SJSA1 (cell line): Measurements from ENCODE around the gene RASAL2. TPM values are rescaled to one million over a fixed set of nuclear protein-coding genes. Genes with fewer than 3 reads are reported as not detected.

ENCODE experiments used
- DNase-seq, 2 experiments: peaks; one replicate each; pipeline ENCODE4 v3.0.0-alpha.2; 2015 to 2020; ENCODE audit warnings: low spot score in 2 of 2, low read depth in 1 of 2
- H3K27ac ChIP-seq: fragments of 250-450 bp; sonication (Bioruptor Pico); 2 replicates; pipeline ENCODE4 v1.5.1; 2020; ENCODE audit warnings: mild to moderate bottlenecking, moderate library complexity
- H3K27me3 ChIP-seq: fragments of 250-450 bp; sonication (Bioruptor Pico); replicated peaks from 2 replicates; pipeline ENCODE4 v1.5.1; 2020; ENCODE audit warnings: mild to moderate bottlenecking, moderate library complexity
- H3K36me3 ChIP-seq: fragments of 250-450 bp; sonication (Bioruptor Pico); 2 replicates; pipeline ENCODE4 v1.5.1; 2020; ENCODE audit warnings: mild to moderate bottlenecking
- H3K4me1 ChIP-seq: fragments of 250-450 bp; sonication (Bioruptor Pico); replicated peaks from 2 replicates; pipeline ENCODE4 v1.6.1; 2021; ENCODE audit warnings: mild to moderate bottlenecking
- H3K4me3 ChIP-seq: fragments of 250-450 bp; sonication (Bioruptor Pico); 2 replicates; pipeline ENCODE4 v1.5.1; 2020; ENCODE audit warnings: mild to moderate bottlenecking
- H3K9me3 ChIP-seq: fragments of 250-450 bp; sonication (Bioruptor Pico); replicated peaks from 2 replicates; pipeline ENCODE4 v1.5.1; 2020; ENCODE audit warnings: mild to moderate bottlenecking
- total RNA-seq: library from RNA; depleted of rRNA; stranded (reverse); fragments of >200 nt; shearing (Covaris generic); gene quantifications from 2 replicates; pipeline ENCODE4 v1.2.3, GENCODE V29; 2014

Gene RASAL2
- total RNA-seq, 1 experiment from 2014 or later = 25.4 TPM

GRCh38 chr1:178506177-178506576 lies 412.3 kb downstream of the RASAL2 start:
- Histone ChIP-seq H3K4me3 (no peak overlapping the region), H3K27me3 (no peaks in the 10 kb centered on the region), H3K27ac (no peak overlapping the region), H3K9me3 (no peaks in the 10 kb centered on the region), H3K36me3 (no peaks in the 10 kb centered on the region), H3K4me1 (no peaks in the 10 kb centered on the region)
- DNase-seq = no peak

GRCh38 chr1:178506669-178507068 lies 412.8 kb downstream of the RASAL2 start:
- H3K27me3 ChIP-seq = no peaks in the 10 kb centered on the region
- DNase-seq = no peak
- H3K4me1 ChIP-seq = no peaks in the 10 kb centered on the region
- H3K27ac ChIP-seq = no peak overlapping the region
- no peak overlapping the region for H3K4me3 ChIP-seq
- H3K36me3 ChIP-seq = no peaks in the 10 kb centered on the region
- no peaks in the 10 kb centered on the region for H3K9me3 ChIP-seq

- Histone ChIP-seq H3K36me3 (no peaks in the 10 kb centered on the region), H3K9me3 (no peaks in the 10 kb centered on the region), H3K27me3 (no peaks in the 10 kb centered on the region), H3K4me3 (no peak overlapping the region), H3K27ac (no peak overlapping the region), H3K4me1 (no peaks in the 10 kb centered on the region)
- DNase-seq = no peak
Observed at GRCh38 chr1:178509414-178510007, 415.6 kb downstream of the RASAL2 start.

- Histone ChIP-seq H3K27me3 (no peaks in the 10 kb centered on the region), H3K4me1 (no peaks in the 10 kb centered on the region), H3K4me3 (no peak overlapping the region), H3K36me3 (no peaks in the 10 kb centered on the region), H3K9me3 (no peaks in the 10 kb centered on the region), H3K27ac (no peak overlapping the region)
- DNase-seq = no peak
Observed at GRCh38 chr1:178510155-178510554, 416.3 kb downstream of the RASAL2 start.

- no peak within 1 kb of the TSS for H3K4me3 ChIP-seq
Observed at GRCh38 chr1:178512566-178513277, 418.8 kb downstream of the RASAL2 start, which contains the start of gene TEX35. Gene TEX35, plus strand, starts transcription at chr1:178513109. Its CDS starts 80 bp downstream, at chr1:178513189.

GRCh38 chr1:178513278-178513983 lies 419.5 kb downstream of the RASAL2 start:
- H3K9me3 ChIP-seq = no peaks in the 10 kb centered on the region
- no peak overlapping the region for H3K27ac ChIP-seq
- no peaks in the 10 kb centered on the region for H3K4me1 ChIP-seq
- no peaks in the 10 kb centered on the region for H3K36me3 ChIP-seq
- no peaks in the 10 kb centered on the region for H3K27me3 ChIP-seq
- H3K4me3 ChIP-seq = no peak overlapping the region
- DNase-seq = no peak

More at GRCh38 chr1:178512566-178513277, 418.8 kb downstream of the RASAL2 start, which contains the start of gene TEX35:
- Histone ChIP-seq H3K27me3 (no peaks in the 10 kb centered on the region), H3K9me3 (no peaks in the 10 kb centered on the region), H3K4me1 (no peaks in the 10 kb centered on the region), H3K36me3 (no peaks in the 10 kb centered on the region), H3K27ac (no peak within 1 kb of the TSS)
- DNase-seq = no peak

- no peak overlapping the region for H3K4me3 ChIP-seq
- H3K9me3 ChIP-seq = no peaks in the 10 kb centered on the region
- no peak overlapping the region for H3K27ac ChIP-seq
- DNase-seq = no peak
- H3K4me1 ChIP-seq = no peaks in the 10 kb centered on the region
- H3K27me3 ChIP-seq = no peaks in the 10 kb centered on the region
- no peaks in the 10 kb centered on the region for H3K36me3 ChIP-seq
Observed at GRCh38 chr1:178516110-178516509, 422.2 kb downstream of the RASAL2 start.

GRCh38 chr1:178518894-178519293 lies 425.0 kb downstream of the RASAL2 start:
- H3K4me3 ChIP-seq = no peak overlapping the region
- H3K27me3 ChIP-seq = no peaks in the 10 kb centered on the region
- H3K9me3 ChIP-seq = no peaks in the 10 kb centered on the region
- no peak for DNase-seq
- no peaks in the 10 kb centered on the region for H3K4me1 ChIP-seq
- no peak overlapping the region for H3K27ac ChIP-seq
- no peaks in the 10 kb centered on the region for H3K36me3 ChIP-seq

- H3K27me3 ChIP-seq = no peaks in the 10 kb centered on the region
- DNase-seq = no peak
- H3K36me3 ChIP-seq = no peaks in the 10 kb centered on the region
- no peaks in the 10 kb centered on the region for H3K4me1 ChIP-seq
- H3K4me3 ChIP-seq = no peak overlapping the region
- no peaks in the 10 kb centered on the region for H3K9me3 ChIP-seq
- no peak overlapping the region for H3K27ac ChIP-seq
Observed at GRCh38 chr1:178520803-178521202, 426.9 kb downstream of the RASAL2 start.

GRCh38 chr1:178521241-178521640 lies 427.3 kb downstream of the RASAL2 start:
- no peak for DNase-seq
- no peaks in the 10 kb centered on the region for H3K36me3 ChIP-seq
- no peaks in the 10 kb centered on the region for H3K9me3 ChIP-seq
- H3K27ac ChIP-seq = no peak overlapping the region
- H3K27me3 ChIP-seq = no peaks in the 10 kb centered on the region
- H3K4me1 ChIP-seq = no peaks in the 10 kb centered on the region
- H3K4me3 ChIP-seq = no peak overlapping the region

- H3K9me3 ChIP-seq = no peaks in the 10 kb centered on the region
- peaks cover 10% of the 10 kb centered on the region for H3K4me1 ChIP-seq
- no peaks in the 10 kb centered on the region for H3K27me3 ChIP-seq
- DNase-seq = no peak
- H3K27ac ChIP-seq = no peak overlapping the region
- H3K4me3 ChIP-seq = no peak overlapping the region
- no peaks in the 10 kb centered on the region for H3K36me3 ChIP-seq
Observed at GRCh38 chr1:178527117-178527516, 433.2 kb downstream of the RASAL2 start.

GRCh38 chr1:178528228-178528952 lies 434.5 kb downstream of the RASAL2 start:
- Histone ChIP-seq H3K27ac (no peak overlapping the region), H3K36me3 (no peaks in the 10 kb centered on the region), H3K4me3 (no peak overlapping the region), H3K27me3 (no peaks in the 10 kb centered on the region), H3K9me3 (no peaks in the 10 kb centered on the region), H3K4me1 (peaks cover 10% of the 10 kb centered on the region)
- no peak for DNase-seq

GRCh38 chr1:178528953-178529335 lies 435.0 kb downstream of the RASAL2 start:
- no peaks in the 10 kb centered on the region for H3K27me3 ChIP-seq
- DNase-seq = no peak
- no peak overlapping the region for H3K4me3 ChIP-seq
- no peak overlapping the region for H3K27ac ChIP-seq
- H3K9me3 ChIP-seq = no peaks in the 10 kb centered on the region
- H3K4me1 ChIP-seq = peaks cover 10% of the 10 kb centered on the region
- H3K36me3 ChIP-seq = no peaks in the 10 kb centered on the region
